HEK293 (cell line): ENCODE measurements around the gene S100A13.
A peak's percentile ranks its signal among the peaks of the same experiment; 100 is the strongest.

Experiments
- BCL6B ChIP-seq: fragments of 450-650 bp; formaldehyde crosslinking; IDR thresholded peaks from 2 replicates; pipeline ENCODE4 v1.5.1; 2017; ENCODE audit warnings: missing biosample characterization, missing genetic modification characterization
- GLIS1 ChIP-seq: fragments of 450-650 bp; formaldehyde crosslinking; IDR thresholded peaks from 2 replicates; pipeline ENCODE4 v1.5.1; 2016; ENCODE audit warnings: missing biosample characterization, missing genetic modification characterization
- MZF1 ChIP-seq: fragments of 450-650 bp; formaldehyde crosslinking; IDR thresholded peaks from 2 replicates; pipeline ENCODE4 v1.5.1; 2017; ENCODE audit warnings: missing biosample characterization, missing genetic modification characterization, borderline replicate concordance
- PRDM1 ChIP-seq: fragments of 450-650 bp; formaldehyde crosslinking; IDR thresholded peaks from 2 replicates; pipeline ENCODE4; 2016; ENCODE audit warnings: missing biosample characterization, missing genetic modification characterization
- PRDM10 ChIP-seq: fragments of 450-650 bp; formaldehyde crosslinking; IDR thresholded peaks from 2 replicates; pipeline ENCODE4 v1.5.1; 2016; ENCODE audit warnings: missing biosample characterization, missing genetic modification characterization
- TRIM28 ChIP-seq: IDR thresholded peaks from 2 replicates; pipeline ENCODE4 v1.6.1; 2011; ENCODE audit warnings: low read length, control low read depth, borderline replicate concordance
- ZBTB10 ChIP-seq: fragments of 450-650 bp; formaldehyde crosslinking; IDR thresholded peaks from 2 replicates; pipeline ENCODE4 v1.5.1; 2016; ENCODE audit warnings: missing biosample characterization, missing genetic modification characterization
- ZNF184 ChIP-seq: fragments of 450-650 bp; IDR thresholded peaks from 2 replicates; pipeline ENCODE4 v1.5.1; 2018; ENCODE audit warnings: missing biosample characterization, mild to moderate bottlenecking, missing genetic modification characterization
- ZNF280D ChIP-seq: fragments of 450-650 bp; formaldehyde crosslinking; IDR thresholded peaks from 2 replicates; pipeline ENCODE4 v1.5.1; 2016; ENCODE audit warnings: missing biosample characterization, missing genetic modification characterization
- ZNF292 ChIP-seq: fragments of 450-650 bp; formaldehyde crosslinking; IDR thresholded peaks from 2 replicates; pipeline ENCODE4 v1.5.1; 2016; ENCODE audit warnings: low read depth, missing biosample characterization, missing genetic modification characterization, borderline replicate concordance
- ZNF350 ChIP-seq: fragments of 450-650 bp; formaldehyde crosslinking; IDR thresholded peaks from 2 replicates; pipeline ENCODE4 v1.5.0; 2017; ENCODE audit warnings: missing biosample characterization, mild to moderate bottlenecking, missing genetic modification characterization
- ZNF433 ChIP-seq: fragments of 450-650 bp; formaldehyde crosslinking; IDR thresholded peaks from 2 replicates; pipeline ENCODE4 v1.5.1; 2016; ENCODE audit warnings: missing biosample characterization, missing genetic modification characterization, low read depth
- ZNF473 ChIP-seq: fragments of 450-650 bp; formaldehyde crosslinking; IDR thresholded peaks from 2 replicates; pipeline ENCODE4 v1.5.1; 2017; ENCODE audit warnings: missing biosample characterization, missing genetic modification characterization
- ZNF639 ChIP-seq: fragments of 450-650 bp; formaldehyde crosslinking; IDR thresholded peaks from 2 replicates; pipeline ENCODE4 v1.5.1; 2016; ENCODE audit warnings: missing biosample characterization, missing genetic modification characterization
- ZNF654 ChIP-seq: fragments of 450-650 bp; formaldehyde crosslinking; IDR thresholded peaks from 2 replicates; pipeline ENCODE4 v1.5.1; 2016; ENCODE audit warnings: low read depth, missing biosample characterization, missing genetic modification characterization
- ZNF837 ChIP-seq: fragments of 450-650 bp; formaldehyde crosslinking; IDR thresholded peaks from 2 replicates; pipeline ENCODE4 v1.5.1; 2016; ENCODE audit warnings: missing biosample characterization, missing genetic modification characterization

The S100A13 gene

GRCh38 chr1:153633754-153634665, 6.7 kb upstream of the S100A13 start, which contains the start of gene CHTOP (continued):
- TF ChIP-seq MZF1 (tag by site-specific recombination) (no peak), ZNF280D (tag by site-specific recombination) (peak; percentile 85), ZNF837 (tag by site-specific recombination) (no peak), ZNF184 (peak; percentile 34; the same call in 1 of the 2 replicates), TRIM28 (no peak), ZNF639 (tag by site-specific recombination) (peak; percentile 82; the same call in 1 of the 2 replicates), ZNF433 (tag by site-specific recombination) (no peak), ZBTB10 (peak; percentile 62; the same call in 1 of the 2 replicates), ZNF350 (tag by site-specific recombination) (no peak), BCL6B (no peak), ZNF654 (no peak), GLIS1 (tag by site-specific recombination) (peak; percentile 48; the same call in 1 of the 2 replicates), PRDM10 (tag by site-specific recombination) (peak; percentile 79), ZNF292 (tag by site-specific recombination) (no peak), ZNF473 (tag by site-specific recombination) (no peak), PRDM1 (no peak)
